Right lobe of liver (tissue), 6 donors: ENCODE data around the gene B3GNT7. TPM values are rescaled to one million over a fixed set of nuclear protein-coding genes. Genes with fewer than 3 reads are reported as not detected.

ENCODE experiments used
- ATAC-seq, 4 donors: fragments of 200-7000 bp; cut with Tn5 transposase; one replicate each; pipeline ENCODE4 v1.9.1; 2020; ENCODE audit warnings: mild to moderate bottlenecking in 4 of 4, moderate library complexity in 4 of 4
- DNase-seq, 3 donors: peaks; one replicate each; pipeline ENCODE4 v3.0.0-alpha.2; 2020
- H3K27ac ChIP-seq, 3 donors: fragments of 200-600 bp; one replicate each; pipeline ENCODE4 v1.8.0; 2022
- H3K27me3 ChIP-seq, 2 donors: fragments of 200-600 bp; one replicate each; pipeline ENCODE4 v1.8.0; 2022
- H3K36me3 ChIP-seq, 4 donors: fragments of 200-600 bp; sonication (generic) in 1 of 4; one replicate each; pipeline versions ENCODE4 v1.5.1 to v1.8.0; 2017 to 2022; ENCODE audit warnings: control low read depth in 1 of 4
- H3K4me1 ChIP-seq, 4 donors: fragments of 200-600 bp; sonication (generic) in 1 of 4; one replicate each; pipeline versions ENCODE4 v1.5.1 to v1.8.0; 2017 to 2022; ENCODE audit warnings: control low read depth in 1 of 4
- H3K4me3 ChIP-seq, 3 donors: fragments of 200-600 bp; one replicate each; pipeline ENCODE4 v1.8.0; 2022
- H3K9me3 ChIP-seq, 4 donors: fragments of 200-600 bp; sonication (generic) in 1 of 4; one replicate each; pipeline versions ENCODE4 v1.5.1 to v1.8.0; 2017 to 2022; ENCODE audit warnings: control low read depth in 1 of 4
- POLR2A ChIP-seq: fragments of 450-650 bp; IDR thresholded peaks from one replicate; pipeline ENCODE4 v1.6.1; 2017; ENCODE audit warnings: antibody characterized with exemption, mild to moderate bottlenecking
- WGBS: methylation state at CpG from one replicate; pipeline ENCODE4 v1.1.6; 2018; ENCODE audit warnings: low coverage, low lambda C conversion rate; ENCODE audit not compliant: insufficient coverage; ENCODE audit errors: missing lambda C conversion rate; 5-methylcytosine and 5-hydroxymethylcytosine counted together
- intact Hi-C, 2 donors: fragments of 100-400 bp; cut with DNase I; formaldehyde crosslinking; loops; one replicate each; pipeline versions ENCODE4 v1.11.2 to v1.14.1; 2022
- total RNA-seq, 6 experiments: library from RNA; depleted of rRNA in 2 of 6; stranded (reverse); fragments of >200 nt in 2 of 6; fragmentation: NEBNext Ultra II Directional in 3 of 6; extraction: Animal tissue kit (Norgen Biotek cat#: 25700) in 3 of 6; gene quantifications; one replicate each; pipeline versions ENCODE4 v1.1.0 to v1.2.4, GENCODE V29; 2016 to 2023
- TF ChIP-seq, protein P1 (sequence below), 4 donors: fragments of 200-600 bp in 3 of 4; fragments of 450-650 bp in 1 of 4; IDR thresholded peaks; one replicate each; pipeline versions ENCODE4 v1.5.1 to v1.8.0; 2016 to 2022; ENCODE audit warnings: antibody characterized with exemption in 4 of 4, mild to moderate bottlenecking in 2 of 4
- donor health status: DM: no; HTN: yes; CAD: no.
- donor health status: DM: no; HTN: no; CAD: no.
- donor health status: DM: no; HTN: no; CAD: no.
- donor health status: DM: no; HTN: yes; CAD: no.
- donor health status: DM: no; HTN: yes; CAD: no.

Gene B3GNT7
- total RNA-seq, 6 experiments from 2014 or later = 0.73 to 5.3 (median 0.96) TPM

DNA sequence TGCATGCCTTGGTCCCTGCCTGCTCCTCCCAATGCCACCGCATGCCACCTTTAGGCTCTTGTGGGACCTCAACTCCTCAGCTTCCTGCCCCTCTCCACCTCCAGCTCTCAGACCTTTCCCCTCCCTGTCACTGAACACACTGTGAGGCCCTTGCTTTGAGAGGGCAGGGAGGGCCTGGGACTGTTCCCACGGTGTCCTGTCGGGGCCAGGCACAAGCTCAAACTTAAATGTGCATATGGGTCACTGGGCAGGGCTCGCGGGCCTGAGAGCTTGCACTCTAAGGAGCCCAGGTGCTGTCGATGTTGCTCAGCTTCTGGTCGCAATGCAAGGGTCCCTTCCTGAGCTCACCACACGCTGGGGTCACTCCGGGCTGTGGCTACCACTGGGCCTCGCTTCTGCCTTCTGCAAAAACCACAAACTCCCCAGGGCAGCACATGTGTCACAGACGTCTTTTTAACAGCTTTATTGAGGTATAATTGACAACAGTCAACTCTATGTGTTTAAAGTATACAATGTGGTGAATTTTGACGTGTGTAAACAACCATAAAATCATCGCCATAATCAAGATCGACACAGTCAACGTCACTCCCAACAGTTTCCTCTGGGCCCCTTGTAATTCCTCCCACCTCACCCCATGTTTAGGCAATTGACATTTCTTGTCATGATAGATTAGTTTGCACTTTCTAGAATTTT is 11.9 kb upstream of the B3GNT7 start:
- Histone ChIP-seq H3K27me3 (no peaks in the 10 kb centered on the region), H3K4me1 (no peaks in the 10 kb centered on the region), H3K36me3 (no peaks in the 10 kb centered on the region), H3K4me3 (no peak overlapping the region), H3K27ac (no peak overlapping the region), H3K9me3 (peaks cover 0 to 4% (median 0%) of the 10 kb centered on the region in 4 donors)
- intact Hi-C loops = no loop called here
- WGBS = 64% methylated on average over 10 of the region's 15 CpGs
- ATAC-seq (no peak), DNase-seq (no peak)
- TF ChIP-seq, protein P1, sequence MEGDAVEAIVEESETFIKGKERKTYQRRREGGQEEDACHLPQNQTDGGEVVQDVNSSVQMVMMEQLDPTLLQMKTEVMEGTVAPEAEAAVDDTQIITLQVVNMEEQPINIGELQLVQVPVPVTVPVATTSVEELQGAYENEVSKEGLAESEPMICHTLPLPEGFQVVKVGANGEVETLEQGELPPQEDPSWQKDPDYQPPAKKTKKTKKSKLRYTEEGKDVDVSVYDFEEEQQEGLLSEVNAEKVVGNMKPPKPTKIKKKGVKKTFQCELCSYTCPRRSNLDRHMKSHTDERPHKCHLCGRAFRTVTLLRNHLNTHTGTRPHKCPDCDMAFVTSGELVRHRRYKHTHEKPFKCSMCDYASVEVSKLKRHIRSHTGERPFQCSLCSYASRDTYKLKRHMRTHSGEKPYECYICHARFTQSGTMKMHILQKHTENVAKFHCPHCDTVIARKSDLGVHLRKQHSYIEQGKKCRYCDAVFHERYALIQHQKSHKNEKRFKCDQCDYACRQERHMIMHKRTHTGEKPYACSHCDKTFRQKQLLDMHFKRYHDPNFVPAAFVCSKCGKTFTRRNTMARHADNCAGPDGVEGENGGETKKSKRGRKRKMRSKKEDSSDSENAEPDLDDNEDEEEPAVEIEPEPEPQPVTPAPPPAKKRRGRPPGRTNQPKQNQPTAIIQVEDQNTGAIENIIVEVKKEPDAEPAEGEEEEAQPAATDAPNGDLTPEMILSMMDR (IDR thresholded peaks at IDR 0.05) = no peak
- no peak for TF ChIP-seq POLR2A

DNA sequence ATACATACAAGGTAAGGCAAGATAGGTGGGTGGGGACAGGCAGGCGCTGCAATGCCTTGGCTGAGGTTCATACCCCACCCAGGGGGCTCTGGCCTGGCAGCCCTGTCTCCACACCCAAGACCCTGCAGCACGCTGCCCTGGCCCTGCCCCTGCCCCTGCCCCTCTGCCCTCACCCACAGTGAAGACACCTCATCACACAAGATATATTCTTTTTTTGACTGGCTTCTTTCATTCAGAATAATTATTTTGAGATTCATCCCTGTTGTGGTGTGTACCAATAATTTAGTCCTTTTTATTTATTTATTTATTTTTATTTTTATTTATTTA is 11.4 kb upstream of the B3GNT7 start:
- no peaks in the 10 kb centered on the region for H3K36me3 ChIP-seq
- TF ChIP-seq POLR2A = no peak
- TF ChIP-seq, protein P1 (IDR thresholded peaks at IDR 0.05) = no peak
- no peak for DNase-seq
- WGBS = 100% methylated on average over 1 of the region's 2 CpGs
- H3K4me1 ChIP-seq = no peaks in the 10 kb centered on the region
- no peak overlapping the region for H3K27ac ChIP-seq
- no peak for ATAC-seq
- H3K9me3 ChIP-seq = peaks cover 0 to 4% (median 0%) of the 10 kb centered on the region in 4 donors
- H3K27me3 ChIP-seq = no peaks in the 10 kb centered on the region
- no peak overlapping the region for H3K4me3 ChIP-seq
- intact Hi-C loops = no loop called here

DNA sequence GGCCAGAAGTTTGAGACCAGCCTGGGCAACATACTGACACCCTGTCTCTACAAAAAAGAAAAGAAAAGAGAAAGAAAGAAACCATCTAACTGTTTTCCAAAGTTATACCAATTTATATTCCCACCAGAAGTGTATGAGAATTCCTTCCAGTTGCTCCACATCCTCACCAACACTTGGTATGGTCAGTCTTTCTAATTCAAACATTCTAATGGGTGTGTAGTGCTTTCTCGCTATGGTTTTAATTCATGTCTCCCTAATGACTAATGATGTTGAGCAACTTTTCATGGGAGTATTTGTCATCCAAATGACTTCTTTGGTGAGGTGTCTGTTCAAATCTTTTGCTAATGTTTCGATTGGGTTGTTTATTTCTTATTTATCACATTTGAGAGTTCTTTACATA is 10.5 kb upstream of the B3GNT7 start:
- TF ChIP-seq, protein P1 (IDR thresholded peaks at IDR 0.05) = no peak
- TF ChIP-seq POLR2A = no peak
- intact Hi-C loops = no loop called here
- 90% methylated on average over 2 of the region's 2 CpGs for WGBS
- Histone ChIP-seq H3K27ac (no peak overlapping the region), H3K9me3 (peaks cover 0 to 4% (median 0%) of the 10 kb centered on the region in 4 donors), H3K36me3 (no peaks in the 10 kb centered on the region), H3K4me1 (no peaks in the 10 kb centered on the region), H3K27me3 (no peaks in the 10 kb centered on the region), H3K4me3 (no peak overlapping the region)
- ATAC-seq (no peak), DNase-seq (no peak)

DNA sequence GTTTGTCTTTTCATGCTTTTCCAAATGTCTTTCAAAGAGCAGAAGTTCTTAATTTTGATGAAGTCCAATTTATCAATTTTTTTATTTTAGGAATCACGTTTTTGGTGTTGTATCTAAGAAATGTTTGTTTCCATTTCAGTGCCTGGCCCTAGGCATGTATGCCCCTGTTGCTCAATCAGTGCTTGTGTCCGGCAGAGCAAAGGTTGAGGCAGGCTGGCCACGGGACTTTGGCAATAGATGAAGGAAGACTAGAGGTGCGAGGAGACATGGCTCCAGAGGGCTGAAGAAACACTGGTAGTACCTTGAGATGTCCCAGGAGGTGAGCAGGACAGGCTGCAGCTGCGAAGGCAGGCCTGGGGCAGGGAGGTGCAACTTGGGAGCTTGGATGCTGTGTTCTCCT is 10.1 kb upstream of the B3GNT7 start:
- Histone ChIP-seq H3K9me3 (peaks cover 0 to 4% (median 0%) of the 10 kb centered on the region in 4 donors), H3K36me3 (no peaks in the 10 kb centered on the region), H3K27ac (no peak overlapping the region), H3K4me1 (no peaks in the 10 kb centered on the region), H3K4me3 (no peak overlapping the region), H3K27me3 (no peaks in the 10 kb centered on the region)
- intact Hi-C loops = no loop called here
- no peak for TF ChIP-seq POLR2A
- TF ChIP-seq, protein P1 (IDR thresholded peaks at IDR 0.05) = no peak
- WGBS = 37% methylated on average over 5 of the region's 5 CpGs
- DNase-seq (peak in 1 of 3 donors; percentile 68), ATAC-seq (peak; percentile 62 to 88 (median 78))
